Measurements from ENCODE around the gene FSIP1.

The FSIP1 gene

DNA sequence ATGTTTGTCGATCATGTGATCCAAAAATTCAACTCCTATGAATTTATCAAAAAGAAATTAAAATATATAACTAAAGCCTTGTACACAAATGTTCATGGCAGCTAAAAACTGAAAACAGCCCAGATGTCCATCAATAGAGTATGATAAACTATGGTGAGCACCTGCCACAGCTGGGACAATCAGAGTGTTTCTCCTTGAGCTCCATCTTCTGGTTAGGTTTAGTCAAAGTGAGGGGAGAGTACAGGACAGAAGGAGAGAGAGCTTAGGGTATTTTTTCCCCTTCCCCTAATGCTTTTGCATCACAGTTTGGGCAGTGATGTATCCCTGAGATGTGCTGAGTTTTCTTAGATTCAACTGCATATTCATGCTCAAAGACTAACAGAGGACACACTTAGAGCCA lies 65.5 kb downstream of the FSIP1 start:
- no peak for DNase-seq

DNA sequence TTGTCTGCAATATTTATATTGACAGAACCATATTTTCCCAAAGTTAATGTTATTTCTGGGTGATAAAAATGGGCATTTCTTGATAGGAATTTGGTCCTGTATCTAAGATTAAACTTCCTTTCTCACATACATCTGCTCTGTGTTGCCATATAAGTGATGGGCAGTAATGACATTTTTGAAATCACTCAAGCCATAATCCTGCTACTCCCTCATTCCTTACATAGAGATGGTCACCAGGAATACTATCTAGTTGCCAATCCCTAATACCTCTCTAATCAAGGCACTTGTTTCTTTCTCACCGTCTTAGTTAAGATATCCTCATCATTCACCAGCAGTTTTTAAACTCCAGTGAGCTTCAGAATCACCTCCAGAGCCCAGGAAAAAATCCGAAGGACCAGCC lies 68.4 kb downstream of the FSIP1 start:
- DNase-seq = no peak

DNA sequence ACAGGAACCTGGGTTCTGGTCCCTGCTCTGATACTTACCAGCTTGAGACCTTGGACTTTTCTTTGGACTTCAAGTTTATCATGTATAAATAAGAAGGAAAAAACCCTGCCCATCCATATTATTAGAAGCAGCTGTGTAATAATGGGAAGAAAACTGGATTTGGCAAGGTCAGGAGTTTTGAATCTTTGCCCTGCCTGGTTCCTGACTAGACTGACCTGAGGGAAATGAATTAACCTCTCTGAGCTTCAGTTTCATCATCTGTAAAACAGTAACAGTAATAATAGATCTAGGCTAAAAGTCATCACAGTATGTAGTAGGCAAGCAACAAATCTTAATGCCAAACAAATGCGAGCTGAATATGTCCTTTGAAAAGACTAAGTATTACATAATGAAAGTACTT lies 68.8 kb downstream of the FSIP1 start:
- DNase-seq = no peak

DNA sequence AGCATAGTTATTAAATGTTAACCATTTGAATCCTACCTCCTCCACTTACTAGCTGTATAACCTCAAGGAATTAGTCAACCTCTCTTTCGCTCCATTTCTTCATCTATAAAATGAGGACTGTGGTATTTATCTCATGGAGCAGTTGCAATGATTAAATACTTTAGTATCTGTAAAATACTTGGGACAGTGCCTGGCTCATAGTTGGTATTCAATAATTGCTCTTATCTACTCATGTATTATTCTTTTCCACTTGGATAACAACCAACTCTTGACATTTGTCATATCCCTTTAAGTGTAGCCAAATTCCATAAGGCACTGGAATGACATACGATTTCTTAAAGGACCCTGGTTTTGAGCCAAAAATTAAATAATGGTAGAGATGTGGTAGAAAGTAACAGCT lies 72.0 kb downstream of the FSIP1 start:
- peak; percentile 43 for DNase-seq

DNA sequence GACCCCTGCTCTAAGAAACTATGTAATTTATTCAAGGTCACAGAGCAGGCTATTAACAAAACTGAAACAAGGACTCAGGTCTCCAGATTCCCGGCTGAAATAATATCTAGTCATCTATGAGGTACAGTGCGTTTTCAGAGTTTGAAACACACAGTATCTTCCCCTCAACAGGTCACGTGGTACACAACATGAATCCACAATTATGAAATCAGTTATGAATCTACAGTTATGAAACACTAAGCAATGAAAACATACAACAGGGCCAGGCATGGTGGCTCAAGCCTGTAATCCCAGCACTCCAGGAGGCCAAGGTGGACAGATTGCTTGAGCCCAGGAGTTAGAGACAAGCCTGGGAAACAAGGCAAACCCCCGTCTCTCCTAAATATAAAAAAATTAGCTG lies 72.7 kb downstream of the FSIP1 start:
- DNase-seq = no peak

DNA sequence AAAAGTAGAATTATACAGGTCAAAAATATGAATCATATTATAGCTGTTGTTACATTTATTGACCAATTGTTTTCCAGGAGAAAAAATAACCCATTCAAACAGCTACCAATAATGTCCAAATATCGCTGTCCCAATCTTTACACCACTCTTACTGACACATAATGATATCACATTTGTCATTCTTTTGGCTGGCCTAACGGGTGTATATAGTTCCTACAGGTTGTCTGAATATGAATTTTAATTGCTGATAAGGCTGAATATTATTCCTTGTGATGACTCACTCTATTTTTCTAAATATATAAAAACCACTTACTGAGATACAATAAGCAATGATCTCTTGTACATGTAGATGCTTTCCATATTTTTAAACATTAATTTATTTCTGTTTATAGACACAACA lies 76.4 kb downstream of the FSIP1 start:
- no peak for DNase-seq

DNA sequence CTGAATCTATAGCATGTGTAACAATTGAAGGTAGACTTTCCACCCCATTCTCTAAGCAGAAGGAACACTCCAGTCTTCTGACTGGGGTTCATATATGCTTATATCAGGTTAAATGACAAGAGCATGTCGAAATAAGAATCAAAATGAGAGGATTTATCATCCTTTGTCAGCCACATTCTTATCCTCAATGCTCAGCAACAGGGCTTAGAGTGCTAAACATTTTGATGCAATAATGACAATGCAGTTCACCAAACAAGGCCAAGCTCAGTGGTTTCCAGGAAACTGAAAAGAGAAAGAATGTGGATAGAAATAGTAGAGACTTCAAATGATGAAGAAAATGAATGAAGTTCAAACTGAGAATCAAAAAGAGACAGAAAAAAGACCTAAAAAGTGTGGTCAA lies 78.0 kb downstream of the FSIP1 start:
- DNase-seq = no peak

DNA sequence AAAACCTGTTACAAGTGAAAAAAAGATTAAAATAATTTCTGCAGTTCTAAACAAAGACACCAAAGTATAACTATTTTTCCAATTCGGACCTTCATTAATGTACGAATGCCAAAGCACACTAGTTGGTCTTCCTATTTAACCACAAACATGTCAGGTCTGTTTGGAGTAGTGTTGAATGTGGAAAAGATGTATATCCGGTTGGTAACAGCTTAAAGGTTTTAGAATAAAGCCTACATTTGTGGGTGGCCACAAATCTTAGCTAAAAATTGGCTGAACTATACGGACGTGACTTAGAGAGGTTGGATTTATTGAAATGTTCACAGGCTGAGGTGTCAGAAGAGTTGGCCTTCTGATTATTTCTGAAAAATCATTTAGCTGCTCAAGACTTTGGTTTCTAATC lies 78.4 kb downstream of the FSIP1 start:
- DNase-seq = no peak

DNA sequence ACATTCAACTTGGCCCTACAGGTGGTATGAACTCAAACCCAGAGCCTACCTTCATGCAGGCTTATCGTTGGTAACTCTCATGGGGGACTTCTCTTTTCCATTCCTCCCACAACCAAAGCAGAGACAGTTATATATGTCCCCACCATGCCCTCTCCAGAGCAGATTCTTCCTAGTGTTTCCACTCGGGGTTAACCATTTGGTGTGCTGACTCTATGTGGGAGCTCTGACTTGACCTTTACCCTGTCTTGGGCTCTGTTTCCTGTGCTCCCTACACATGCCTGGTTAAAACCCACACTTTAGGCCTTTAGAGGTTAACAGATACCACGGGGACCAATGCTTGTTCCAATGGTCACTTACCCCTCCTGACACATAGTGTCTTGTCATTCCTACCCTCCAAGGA lies 80.7 kb downstream of the FSIP1 start:
- no peak for DNase-seq

DNA sequence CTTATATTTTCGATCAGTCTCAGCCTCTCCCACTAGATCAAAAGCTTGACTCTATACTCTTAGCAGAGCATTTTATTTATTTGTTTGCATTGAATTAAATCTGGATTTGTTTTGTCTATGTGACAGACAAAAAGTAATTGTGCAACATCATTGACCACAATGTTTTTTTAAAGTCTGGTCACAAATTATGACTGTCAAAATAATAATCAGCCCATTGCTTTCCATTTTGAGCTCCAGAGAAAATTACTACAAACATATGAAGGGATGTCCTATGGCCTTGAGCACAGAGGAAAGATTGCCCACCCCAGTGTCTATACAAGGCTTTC lies 82.3 kb downstream of the FSIP1 start:
- no peak for DNase-seq

DNA sequence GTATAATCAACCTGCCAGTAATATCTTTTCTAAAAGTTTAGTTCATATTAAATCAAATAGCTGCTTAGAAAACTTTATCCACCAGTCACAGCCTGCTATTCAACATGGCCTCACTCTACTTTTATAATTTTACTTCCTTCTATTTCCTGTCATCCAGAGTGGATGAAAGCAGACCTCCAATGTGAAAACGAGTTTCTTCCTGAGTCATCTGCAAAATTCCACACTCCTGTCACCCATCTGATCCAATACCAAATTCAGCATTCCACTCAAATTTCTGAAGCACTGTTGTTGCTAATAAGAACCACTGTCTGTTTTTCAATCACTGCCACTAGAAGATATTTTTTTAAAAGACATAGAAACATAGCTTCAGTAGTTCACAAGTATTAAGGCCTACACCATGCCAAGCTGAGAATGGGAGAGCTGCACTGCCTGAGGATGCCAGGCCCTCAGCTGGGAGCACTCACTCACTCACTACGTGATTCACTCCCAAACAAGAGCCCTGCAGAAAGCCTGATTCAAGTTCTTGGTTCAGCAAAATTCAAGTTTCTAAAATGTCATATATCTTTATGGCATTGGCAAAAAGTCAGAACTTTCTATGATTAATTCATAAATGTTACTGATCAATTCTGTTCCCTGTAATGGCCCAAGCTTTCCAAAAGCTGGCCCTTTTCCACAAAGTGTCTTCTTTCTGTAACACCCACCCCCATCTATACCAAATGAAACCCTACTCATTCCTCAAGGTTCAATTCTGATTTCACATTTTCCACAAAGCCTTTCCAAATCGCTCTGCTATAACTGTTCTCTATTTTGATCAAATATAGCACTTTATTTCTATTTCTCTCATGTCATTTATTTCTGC lies 82.9 kb downstream of the FSIP1 start:
- DNase-seq = peak; percentile 23

DNA sequence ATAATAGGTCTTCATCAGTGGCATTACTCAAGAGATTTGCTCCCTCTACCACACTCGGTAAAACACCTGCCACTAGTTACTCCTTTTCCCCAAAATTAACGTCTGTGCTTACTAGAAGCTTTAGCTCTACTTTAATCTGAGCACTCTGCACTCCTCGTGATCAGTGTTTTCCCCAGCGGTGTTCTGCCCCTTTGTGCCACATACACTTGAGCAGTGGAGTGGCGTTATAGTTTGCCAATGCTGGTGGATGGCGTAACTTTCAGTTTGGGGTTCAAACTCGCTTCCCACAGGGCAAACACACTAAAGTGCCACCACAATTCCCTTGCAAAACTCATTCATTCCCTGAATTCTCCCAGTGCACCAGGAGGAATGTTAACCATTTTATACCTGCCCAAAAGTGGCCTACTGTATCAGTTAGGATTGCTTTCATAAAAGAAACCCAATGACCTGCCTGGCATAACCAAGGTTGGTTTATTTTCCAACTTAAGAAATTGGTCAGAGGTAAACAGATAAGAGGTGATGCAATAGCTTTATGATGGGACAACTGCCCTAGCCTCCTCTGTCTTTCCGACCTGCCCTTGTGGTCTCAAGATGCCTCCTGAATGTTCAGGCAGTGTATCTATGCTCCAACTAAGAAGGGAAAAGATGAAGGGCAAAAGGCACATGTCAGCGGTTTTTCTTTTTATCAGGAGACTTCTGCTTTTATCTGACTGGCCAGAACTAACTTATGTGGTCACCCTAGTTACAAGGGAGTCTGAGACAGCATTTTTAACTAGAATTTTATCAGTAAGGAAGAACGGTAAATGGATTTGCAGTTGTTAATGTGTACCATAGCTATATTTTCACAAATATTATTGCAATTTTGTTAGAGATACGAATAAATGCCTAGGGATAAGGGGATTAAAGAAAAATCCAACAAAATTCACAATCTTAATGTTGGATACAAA lies 83.9 kb downstream of the FSIP1 start:
- DNase-seq = no peak

DNA sequence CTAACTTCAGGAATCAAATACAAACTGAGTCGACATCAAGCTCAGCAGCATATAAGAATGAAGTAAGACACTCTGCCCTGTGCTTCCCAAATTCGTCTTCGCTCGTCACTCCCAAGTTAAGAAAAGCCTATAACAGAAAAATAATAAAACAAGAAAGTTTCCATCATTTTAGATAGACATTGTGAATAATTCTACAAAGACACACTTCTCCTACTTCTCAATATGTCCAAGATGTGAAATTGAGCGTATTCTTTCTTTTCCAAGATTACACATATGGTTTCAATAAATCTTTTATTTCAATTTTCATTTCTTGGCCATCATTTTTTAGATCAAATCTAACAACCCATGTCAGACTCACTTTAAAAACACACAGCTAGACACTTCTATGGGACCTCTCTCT lies 85.1 kb downstream of the FSIP1 start:
- DNase-seq = no peak

DNA sequence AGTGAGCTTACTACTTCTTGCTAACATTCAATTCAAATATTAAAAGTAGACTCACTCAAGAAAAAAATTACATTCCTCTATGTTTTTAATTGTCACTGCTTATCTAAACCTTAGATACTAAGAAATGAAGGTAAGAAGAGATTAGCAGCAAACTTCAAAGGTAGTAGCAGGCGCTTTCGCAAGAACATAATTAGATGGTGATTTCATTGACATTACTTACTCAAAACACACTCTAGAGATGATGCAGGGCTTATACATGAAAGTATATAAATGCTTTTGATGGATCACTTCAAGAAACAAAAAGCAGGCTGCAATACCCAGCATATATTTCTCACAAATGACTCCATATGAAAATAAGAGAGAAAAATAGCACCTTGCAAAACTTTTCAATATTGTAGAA lies 86.8 kb downstream of the FSIP1 start:
- no peak for DNase-seq

DNA sequence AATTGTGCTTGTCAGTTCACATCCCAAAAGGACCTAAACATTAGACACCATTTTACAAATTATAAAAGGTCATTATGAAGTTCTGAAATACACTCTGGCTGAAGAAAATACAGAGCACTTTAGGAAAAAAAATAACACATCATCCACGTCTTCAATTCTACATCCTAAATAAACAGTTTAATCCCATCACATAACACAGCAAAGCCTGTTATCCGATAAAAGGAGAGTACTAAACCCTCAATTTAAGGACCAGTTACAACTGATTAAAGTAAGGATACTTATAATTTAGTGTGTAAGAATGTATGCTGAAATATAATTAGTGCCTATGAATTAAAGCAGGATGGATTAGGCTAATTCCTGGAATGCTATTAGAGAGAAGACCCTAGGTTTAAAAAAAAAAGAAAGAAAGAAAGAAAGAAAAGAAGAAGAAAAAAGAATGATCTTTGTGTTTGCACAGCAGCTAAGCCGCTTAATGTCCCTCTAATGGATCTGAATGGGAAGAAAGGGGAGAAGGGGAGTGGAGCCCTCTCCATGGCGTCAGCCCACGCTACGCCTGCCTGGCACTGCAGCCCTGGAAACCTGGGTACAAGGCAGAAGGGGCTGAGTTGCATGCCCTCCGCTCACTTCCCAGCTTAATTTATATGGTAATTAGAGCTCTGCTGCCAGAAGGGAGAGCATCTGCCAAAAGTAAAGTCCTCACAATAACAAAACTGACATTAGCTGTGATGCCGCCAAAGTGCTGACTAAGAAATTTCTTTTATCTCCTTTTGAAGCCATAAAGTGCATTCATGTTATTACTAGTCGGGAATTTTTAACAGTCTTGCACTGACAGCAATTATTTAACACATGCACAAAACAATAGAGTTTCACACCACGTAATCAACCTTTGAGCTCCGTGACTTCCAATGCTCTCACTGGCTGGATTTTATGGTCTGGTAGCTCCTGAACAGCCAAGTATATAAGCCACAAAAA lies 90.0 kb downstream of the FSIP1 start:
- DNase-seq = no peak

DNA sequence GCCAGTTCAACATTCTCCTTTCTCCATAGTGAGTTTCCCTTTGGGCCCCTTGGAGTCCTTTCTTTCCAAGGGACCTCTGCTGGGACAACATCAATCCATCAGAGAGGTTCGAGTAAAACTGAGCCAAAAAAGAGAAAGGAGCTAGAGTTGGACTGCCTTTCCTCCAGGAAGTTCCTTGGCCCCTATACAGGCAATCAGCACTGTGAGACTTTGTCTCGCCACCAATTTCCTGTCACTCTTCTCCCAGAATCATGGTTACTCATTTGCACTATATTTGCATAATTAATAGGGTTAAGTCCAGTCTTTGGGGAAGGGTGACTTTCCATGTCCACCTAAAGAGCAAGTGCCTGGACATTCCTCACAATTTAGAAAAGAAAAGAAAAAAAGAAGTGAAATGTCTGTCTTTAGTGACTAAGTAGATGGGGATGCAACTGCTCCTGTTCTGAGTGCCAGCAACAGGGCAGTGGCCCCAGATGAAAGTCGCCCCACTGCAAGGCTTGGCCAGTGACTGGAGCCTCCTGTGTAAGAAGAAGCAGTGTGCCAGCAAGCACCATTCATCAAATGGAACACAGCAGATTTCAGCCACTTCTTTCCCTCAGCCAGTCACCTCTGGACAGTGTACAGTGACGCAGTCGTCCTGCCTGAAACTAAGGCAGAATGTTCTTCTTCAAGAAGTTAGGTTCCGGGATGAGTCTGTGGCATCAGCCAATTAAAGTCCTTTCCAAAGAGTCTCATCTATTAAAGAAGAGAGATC lies 91.6 kb downstream of the FSIP1 start:
- no peak for DNase-seq

DNA sequence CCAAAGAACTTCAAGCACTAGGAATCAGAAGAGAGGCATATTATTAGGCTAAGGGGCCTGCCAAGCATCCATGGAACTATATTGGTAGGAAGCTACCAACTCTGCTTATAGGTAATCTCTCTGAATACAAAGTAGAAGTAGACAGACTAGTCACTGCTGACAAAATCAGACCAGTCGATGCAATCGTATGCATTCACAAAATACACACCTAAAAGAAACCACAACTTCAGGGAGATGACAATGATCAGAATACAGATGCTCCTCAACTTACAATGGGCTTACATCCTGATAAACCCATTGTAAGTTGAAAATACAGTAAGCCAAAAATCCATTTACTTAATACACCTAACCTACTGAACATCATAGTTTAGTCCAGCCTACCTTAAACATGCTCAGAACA lies 94.7 kb downstream of the FSIP1 start:
- no peak for DNase-seq

DNA sequence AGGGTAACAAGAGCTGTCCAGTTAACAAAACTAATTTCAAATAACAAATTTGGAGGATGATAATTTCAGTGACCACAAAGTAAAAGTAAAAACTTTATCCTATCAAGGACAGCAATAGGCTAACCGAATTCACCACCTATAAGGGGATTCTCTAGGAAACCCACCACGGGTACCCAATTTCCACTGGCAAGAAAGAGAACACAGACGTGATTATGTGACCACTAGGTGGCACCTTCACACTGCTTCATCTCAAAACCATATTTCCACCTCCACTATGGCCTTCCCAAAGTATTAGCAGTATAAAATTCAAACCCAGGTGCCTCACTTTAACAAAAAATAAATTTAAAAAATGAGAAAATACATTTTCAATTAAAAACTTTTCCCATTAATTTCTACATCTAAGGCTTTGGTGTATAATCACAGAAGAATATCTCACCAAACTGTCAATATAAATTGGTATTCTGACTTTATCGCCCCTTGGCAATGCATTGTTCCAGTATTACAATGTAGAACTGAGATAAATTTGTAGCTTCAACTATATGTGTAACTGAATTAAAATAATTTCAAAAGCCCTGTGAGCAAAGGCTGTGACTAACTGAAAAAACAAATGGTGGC lies 96.5 kb downstream of the FSIP1 start:
- DNase-seq = peak; percentile 58

DNA sequence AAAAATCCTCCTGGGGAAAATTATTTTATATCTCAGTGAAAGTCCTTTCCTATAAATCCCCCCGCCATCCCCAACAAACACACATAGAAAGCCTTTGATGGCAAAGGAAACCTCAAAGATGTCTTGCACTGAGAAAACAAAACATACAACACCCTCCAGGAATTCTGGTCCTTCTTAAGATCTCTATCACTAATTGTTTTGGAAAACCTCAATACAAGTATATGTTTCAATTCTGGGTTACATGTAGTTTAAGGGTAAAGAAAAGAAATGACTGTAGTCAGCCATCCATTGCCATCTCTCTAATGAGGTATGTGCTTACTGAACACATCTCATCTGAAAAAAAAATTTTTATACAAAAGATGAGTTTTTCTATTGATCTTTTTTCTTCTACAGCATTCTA lies 97.3 kb downstream of the FSIP1 start:
- no peak for DNase-seq

DNA sequence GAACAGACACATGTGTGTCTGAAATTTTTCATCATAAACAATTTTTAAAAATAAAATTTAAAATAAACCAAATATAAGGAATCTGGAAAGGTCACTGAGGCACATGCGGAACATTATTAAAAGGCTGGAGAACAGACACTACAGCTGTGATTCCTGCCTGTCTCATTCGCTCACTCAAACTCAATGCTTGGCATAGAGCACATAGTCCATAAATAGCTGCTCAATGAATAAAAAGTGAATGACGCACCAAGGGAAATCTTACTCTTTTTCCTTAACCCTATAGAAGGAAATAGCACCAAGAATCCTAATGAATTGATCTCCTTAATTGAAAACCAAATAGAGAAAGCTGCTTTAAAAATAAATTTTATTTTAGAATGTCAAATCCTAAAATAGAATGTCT lies 98.4 kb downstream of the FSIP1 start:
- no peak for DNase-seq

DNA sequence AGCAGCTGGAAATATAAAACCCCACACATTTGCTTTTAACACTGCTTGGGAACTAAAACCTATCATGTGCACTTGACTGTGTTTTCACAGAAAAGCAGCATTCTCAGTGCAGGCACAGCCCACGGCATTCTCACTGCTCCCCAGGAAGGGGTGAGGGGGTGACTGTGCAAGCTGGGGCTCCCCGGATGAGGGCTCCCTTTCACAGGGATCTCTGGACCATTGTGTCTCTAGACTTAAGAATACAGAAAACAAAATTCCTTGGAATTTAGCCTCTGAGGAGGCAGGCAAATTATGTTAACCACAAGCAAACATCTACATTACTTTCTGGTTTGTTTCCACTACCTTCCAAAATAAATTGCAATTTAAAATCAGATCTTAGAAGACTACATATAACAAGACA lies 100.3 kb downstream of the FSIP1 start:
- DNase-seq = peak; percentile 32

DNA sequence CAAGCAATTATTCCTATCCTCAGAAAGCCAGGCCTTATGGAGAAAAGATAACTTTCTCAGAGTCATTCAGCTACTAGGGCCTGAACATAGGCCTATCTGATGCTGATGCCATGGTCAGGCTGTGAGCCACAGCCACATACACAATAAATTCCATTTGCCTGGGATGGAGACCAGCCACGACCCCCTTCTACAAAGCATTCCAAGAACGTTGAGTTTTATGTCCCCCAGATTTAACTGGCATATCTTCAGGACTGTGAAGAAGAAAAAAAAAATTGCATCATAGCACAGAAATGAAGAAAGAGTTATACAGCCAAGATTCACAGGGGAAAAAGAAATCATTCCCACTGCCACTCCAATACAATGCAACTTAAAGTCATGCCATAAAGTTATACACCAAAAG lies 101.8 kb downstream of the FSIP1 start:
- DNase-seq = peak; percentile 65

All from EL (cell line).